Choroid plexus epithelial cell (primary cell): Measurements from ENCODE around the gene SEPHS1.

Experiments used
- DNase-seq: peaks from one replicate; pipeline ENCODE4 v3.0.0-alpha.2; 2010; ENCODE audit warnings: low read depth
- H3K4me3 ChIP-seq: 2 replicates; pipeline ENCODE4 v1.5.1; 2011; ENCODE audit warnings: low read depth, mild to moderate bottlenecking, control low read depth, low read length, moderate library complexity
- TF ChIP-seq, protein P1 (sequence below): conservative IDR thresholded peaks from 2 replicates; pipeline ENCODE4 v1.5.1; 2011; ENCODE audit warnings: low read depth, mild to moderate bottlenecking, control low read depth, inconsistent platforms, low read length, moderate library complexity

The SEPHS1 gene

DNA sequence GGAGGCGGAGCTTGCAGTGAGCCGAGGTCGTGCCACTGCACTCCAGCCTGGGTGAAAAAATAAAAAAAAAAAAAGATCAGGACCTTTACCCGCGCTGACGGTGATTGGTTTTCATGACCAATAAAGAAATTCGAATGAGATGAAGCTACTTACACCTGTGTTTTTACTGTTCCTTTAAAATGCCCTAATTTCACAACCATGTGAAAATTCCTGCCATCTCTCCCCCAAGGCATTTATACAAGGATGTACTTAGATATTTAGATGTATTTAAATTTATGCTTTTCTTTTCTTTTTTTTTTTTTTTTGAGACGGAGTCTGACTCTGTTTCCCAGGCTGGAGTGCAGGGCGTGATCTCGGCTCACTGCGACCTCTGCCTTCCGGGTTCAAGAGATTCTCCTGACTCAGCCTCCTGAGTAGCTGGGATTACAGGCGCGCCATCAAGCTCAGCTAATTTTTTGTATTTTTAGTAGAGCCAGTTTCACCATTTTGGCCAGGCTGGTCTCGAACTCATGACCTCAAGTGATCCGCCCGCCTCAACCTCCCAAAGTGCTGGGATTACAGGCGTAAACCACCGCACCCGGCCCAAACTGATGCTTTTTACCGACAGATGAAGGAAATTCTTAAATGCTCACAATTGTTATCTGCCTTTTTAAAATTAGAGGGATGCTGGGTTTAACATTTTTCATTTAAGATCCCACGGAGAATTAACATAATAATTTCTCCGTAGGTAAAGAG is 45.1 kb downstream of the SEPHS1 start:
- TF ChIP-seq, protein P1, sequence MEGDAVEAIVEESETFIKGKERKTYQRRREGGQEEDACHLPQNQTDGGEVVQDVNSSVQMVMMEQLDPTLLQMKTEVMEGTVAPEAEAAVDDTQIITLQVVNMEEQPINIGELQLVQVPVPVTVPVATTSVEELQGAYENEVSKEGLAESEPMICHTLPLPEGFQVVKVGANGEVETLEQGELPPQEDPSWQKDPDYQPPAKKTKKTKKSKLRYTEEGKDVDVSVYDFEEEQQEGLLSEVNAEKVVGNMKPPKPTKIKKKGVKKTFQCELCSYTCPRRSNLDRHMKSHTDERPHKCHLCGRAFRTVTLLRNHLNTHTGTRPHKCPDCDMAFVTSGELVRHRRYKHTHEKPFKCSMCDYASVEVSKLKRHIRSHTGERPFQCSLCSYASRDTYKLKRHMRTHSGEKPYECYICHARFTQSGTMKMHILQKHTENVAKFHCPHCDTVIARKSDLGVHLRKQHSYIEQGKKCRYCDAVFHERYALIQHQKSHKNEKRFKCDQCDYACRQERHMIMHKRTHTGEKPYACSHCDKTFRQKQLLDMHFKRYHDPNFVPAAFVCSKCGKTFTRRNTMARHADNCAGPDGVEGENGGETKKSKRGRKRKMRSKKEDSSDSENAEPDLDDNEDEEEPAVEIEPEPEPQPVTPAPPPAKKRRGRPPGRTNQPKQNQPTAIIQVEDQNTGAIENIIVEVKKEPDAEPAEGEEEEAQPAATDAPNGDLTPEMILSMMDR: no peak
- DNase-seq: no peak
- H3K4me3 ChIP-seq: no peak overlapping the region

DNA sequence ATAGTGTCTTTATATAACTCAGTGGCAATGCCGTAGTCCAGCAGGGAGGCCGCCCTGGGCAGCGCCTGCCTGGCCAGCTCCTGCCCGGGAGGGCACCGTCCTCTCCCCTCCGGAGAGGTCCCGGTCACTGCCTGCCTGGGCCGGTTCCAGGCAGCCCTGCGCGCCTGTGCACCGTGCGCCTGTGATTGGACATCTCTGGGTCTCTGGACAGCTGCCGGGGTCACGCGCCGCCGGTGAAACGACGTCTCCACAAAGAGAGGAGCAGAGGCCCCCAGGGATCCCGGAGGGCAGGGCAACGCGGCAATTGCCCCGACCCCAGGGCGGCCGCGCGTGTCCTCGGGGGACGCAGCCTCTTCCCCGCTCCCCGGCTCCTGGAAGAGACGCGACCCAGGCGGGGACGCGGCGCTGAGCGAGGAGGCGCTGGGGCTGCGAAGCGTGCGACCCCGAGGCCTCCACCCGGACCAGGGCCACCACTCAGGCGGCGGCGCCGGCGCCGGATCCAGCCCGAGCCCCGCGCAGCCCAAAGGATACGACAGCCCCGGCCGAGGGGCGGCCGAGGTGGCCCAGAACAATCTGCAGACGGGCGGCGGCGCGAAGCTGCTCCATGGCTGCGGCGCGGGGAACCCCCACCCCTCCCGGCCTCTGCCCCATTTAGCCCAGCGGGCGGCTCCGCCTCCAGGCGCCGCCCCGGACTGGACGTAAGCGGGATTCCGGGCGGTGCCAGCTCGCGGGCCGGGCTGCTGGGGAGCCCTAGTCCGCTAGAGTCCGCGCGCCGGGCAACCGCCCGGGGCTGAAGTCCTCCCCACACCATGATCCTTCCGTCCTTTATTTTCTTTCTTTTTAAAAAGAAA is 48.4 kb downstream of the SEPHS1 start, which contains the start of gene PHYH:
PHYH (minus strand) TSS at position 628 of the 851 bp plus-strand sequence; CDS start at position 606, 22 bp downstream.
- peak within 1 kb of the TSS; percentile 77 for H3K4me3 ChIP-seq
- DNase-seq: peak; percentile 82
- TF ChIP-seq, protein P1: no peak

DNA sequence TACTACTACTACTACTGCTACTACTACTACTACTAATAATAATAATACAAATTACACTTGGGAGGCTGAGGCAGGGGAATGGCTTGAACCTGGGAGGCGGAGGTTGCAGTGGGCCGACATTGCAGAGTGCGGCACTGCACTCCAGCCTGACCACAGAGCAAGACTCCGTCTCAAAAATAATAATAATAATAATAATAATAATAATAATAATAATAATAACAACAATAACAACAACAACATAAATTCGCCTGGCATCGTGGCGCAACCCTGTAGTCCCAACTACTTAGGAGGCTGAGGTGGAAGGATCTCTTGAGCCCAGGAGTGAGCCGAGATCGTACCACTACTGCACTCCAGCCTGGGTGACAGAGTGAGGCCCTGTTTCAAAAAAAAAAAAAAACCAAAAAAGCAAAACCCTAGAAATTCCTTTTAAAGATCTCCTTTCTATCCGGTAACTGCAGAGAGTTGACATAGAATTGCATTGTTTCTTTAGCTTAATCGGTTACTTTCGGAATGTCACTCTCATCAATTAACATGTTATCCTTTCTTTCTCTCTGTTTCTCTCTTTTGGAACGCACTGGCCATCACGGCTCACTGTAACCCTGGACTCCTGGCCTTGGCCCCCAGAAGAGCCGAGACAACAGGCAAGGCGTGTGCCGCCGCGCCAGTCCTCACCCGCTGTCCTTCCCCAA is 49.2 kb downstream of the SEPHS1 start:
- DNase-seq: no peak
- TF ChIP-seq, protein P1: no peak
- peak overlapping the region; percentile 77 for H3K4me3 ChIP-seq

DNA sequence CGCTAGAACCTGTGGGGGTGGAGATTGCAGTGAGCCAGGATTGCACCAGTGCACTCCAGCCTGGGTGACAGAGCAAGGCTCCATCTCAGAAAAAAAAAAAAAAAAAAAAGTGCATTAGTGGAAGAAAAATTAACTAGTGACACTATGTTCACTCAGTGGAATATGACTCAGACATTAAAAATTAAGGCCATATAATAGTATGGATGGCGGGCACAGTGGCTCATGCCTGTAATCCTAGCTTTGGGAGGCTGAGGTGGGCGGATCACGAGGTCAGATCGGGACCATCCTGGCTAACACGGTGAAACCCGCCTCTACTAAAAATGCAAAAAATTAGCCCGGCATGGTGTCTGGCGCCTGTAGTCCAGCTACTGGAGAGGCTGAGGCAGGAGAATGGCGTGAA is 51.6 kb downstream of the SEPHS1 start:
- TF ChIP-seq, protein P1: no peak
- H3K4me3 ChIP-seq: no peak overlapping the region
- DNase-seq: no peak

DNA sequence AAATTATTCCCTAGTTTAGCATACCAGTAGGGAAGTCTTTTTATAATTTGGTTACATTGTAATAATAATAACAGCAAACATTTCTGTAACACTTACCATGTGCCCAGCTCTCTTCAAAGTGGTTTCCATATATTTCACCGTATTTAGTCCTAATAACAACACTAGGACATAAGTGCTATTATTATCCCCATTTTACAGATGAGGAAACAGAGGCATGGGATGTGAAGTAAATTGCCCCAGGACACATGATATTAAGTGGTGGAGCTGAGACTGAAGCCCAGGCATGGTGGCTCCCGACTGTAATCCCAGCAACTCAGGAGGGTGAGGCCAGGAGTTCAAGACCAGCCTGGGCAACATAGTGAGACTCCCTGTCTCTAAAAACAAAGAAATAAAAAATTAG is 53.3 kb downstream of the SEPHS1 start:
- DNase-seq: no peak

DNA sequence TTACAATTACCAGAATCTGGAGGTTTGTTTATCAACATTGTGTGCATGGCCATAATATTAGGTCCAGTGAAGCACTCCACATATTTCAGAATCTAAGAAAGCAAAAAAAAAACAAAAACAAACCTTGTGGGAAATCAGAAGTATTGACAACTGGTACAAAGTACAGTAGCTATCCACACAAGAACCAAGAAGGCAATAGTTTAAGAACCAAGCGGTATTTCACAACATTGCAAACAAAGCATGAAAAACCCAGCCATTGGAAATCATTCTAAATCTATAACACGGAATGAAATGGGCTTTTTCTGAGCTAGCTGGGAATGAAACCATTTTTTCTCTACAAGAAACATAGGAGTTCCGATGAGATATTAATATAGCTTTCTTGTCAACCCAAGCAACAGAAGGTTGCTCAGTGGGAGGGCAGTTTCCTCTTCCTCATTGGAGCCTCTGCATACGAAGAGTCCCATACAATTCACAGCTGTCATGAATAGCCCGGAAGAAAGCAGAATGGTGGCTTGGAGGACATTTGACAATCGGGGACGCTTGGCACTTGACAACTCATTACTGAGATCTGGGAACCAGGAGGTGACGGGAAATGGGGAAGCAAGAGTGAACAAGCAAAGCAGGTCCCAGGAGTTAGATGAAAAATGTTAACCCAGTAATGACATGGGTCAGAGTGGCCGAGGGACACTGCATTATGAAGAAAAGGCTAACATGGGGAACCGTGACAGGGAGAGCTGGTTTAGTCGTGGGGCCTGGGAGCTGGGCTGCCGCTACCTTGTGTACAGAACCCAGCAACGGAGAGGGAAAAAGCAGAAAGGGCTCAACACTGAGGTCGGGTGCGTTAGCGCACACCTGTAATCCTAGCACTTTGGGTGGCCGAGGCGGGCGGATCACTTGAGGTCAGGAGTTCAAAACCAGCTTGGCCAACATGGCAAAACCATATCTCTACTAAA is 56.0 kb downstream of the SEPHS1 start:
- no peak overlapping the region for H3K4me3 ChIP-seq
- TF ChIP-seq, protein P1: no peak
- no peak for DNase-seq

More for the DNA sequence above, 53.3 kb downstream of the SEPHS1 start:
- no peak overlapping the region for H3K4me3 ChIP-seq
- TF ChIP-seq, protein P1: no peak
